Tibial artery (tissue), 4 donors: Measurements from ENCODE around the gene UPP2.

Experiments used
- DNase-seq, 2 donors: peaks; one replicate each; pipeline ENCODE4 v3.0.0-alpha.2; 2019
- H3K27ac ChIP-seq, 2 donors: fragments of 200-600 bp; sonication (generic) in 1 of 2; 1 replicate in 1 of 2; 2 replicates in 1 of 2; pipeline ENCODE4 v1.5.1; 2018 to 2019; ENCODE audit warnings: mild to moderate bottlenecking in 1 of 2
- H3K27me3 ChIP-seq, 2 donors: fragments of 200-600 bp; sonication (generic) in 1 of 2; one replicate each; pipeline versions ENCODE4 v1.5.1 to v1.6.0; 2016 to 2019
- H3K36me3 ChIP-seq, 3 donors: fragments of 200-600 bp; sonication (generic) in 2 of 3; one replicate each; pipeline ENCODE4 v1.5.1; 2016 to 2019; ENCODE audit warnings: mild to moderate bottlenecking in 2 of 3
- H3K4me1 ChIP-seq, 4 donors: fragments of 200-600 bp; sonication (generic) in 2 of 4; 1 replicate in 3 of 4; 2 replicates in 1 of 4; pipeline ENCODE4 v1.5.1; 2016 to 2019
- H3K4me3 ChIP-seq, 2 donors: fragments of 200-600 bp; sonication (generic) in 1 of 2; 1 replicate in 1 of 2; 2 replicates in 1 of 2; pipeline ENCODE4 v1.5.1; 2018 to 2019; ENCODE audit warnings: mild to moderate bottlenecking in 2 of 2
- H3K9me3 ChIP-seq, 3 donors: fragments of 200-600 bp; sonication (generic) in 1 of 3; one replicate each; pipeline ENCODE4 v1.5.1; 2016 to 2019
- CTCF ChIP-seq, 2 experiments: fragments of 200-600 bp in 1 of 2; fragments of 450-650 bp in 1 of 2; IDR thresholded peaks; one replicate each; pipeline ENCODE4 v1.5.1; 2017 to 2019; ENCODE audit warnings: antibody characterized with exemption in 2 of 2, mild to moderate bottlenecking in 1 of 2, moderate library complexity in 1 of 2
- intact Hi-C: fragments of 100-400 bp; cut with DNase I; formaldehyde crosslinking; loops from one replicate; pipeline ENCODE4 v1.15.0; 2023; ENCODE audit warnings: low total_unique reads

UPP2 gene

GRCh38 chr2:158134655-158135054 is 33.0 kb downstream of the UPP2 start:
- DNase-seq = no peak
- H3K9me3 ChIP-seq = no peaks in the 10 kb centered on the region
- H3K4me1 ChIP-seq = no peaks in the 10 kb centered on the region
- no peak overlapping the region for H3K27ac ChIP-seq
- intact Hi-C loops = no loop called here
- H3K27me3 ChIP-seq = no peaks in the 10 kb centered on the region
- H3K4me3 ChIP-seq = no peak overlapping the region
- no peak for TF ChIP-seq CTCF (IDR thresholded peaks at IDR 0.05)
- no peaks in the 10 kb centered on the region for H3K36me3 ChIP-seq

GRCh38 chr2:158135096-158135495 is 33.4 kb downstream of the UPP2 start:
- intact Hi-C loops = no loop called here

GRCh38 chr2:158138255-158138654 is 36.6 kb downstream of the UPP2 start:
- no peak for DNase-seq
- H3K9me3 ChIP-seq = no peaks in the 10 kb centered on the region
- no peaks in the 10 kb centered on the region for H3K36me3 ChIP-seq
- H3K4me1 ChIP-seq = no peaks in the 10 kb centered on the region
- H3K27ac ChIP-seq = no peak overlapping the region
- no peak for TF ChIP-seq CTCF (IDR thresholded peaks at IDR 0.05)
- H3K27me3 ChIP-seq = no peaks in the 10 kb centered on the region
- intact Hi-C loops = no loop called here
- H3K4me3 ChIP-seq = no peak overlapping the region

More at GRCh38 chr2:158135096-158135495, 33.4 kb downstream of the UPP2 start:
- TF ChIP-seq CTCF (IDR thresholded peaks at IDR 0.05) = no peak
- no peaks in the 10 kb centered on the region for H3K36me3 ChIP-seq
- no peaks in the 10 kb centered on the region for H3K9me3 ChIP-seq
- DNase-seq = no peak
- H3K27me3 ChIP-seq = no peaks in the 10 kb centered on the region
- no peaks in the 10 kb centered on the region for H3K4me1 ChIP-seq
- no peak overlapping the region for H3K27ac ChIP-seq
- no peak overlapping the region for H3K4me3 ChIP-seq

GRCh38 chr2:158140201-158140600 is 38.5 kb downstream of the UPP2 start:
- Histone ChIP-seq H3K4me1 (no peaks in the 10 kb centered on the region), H3K4me3 (no peak overlapping the region), H3K27ac (no peak overlapping the region), H3K27me3 (no peaks in the 10 kb centered on the region), H3K9me3 (no peaks in the 10 kb centered on the region), H3K36me3 (no peaks in the 10 kb centered on the region)
- TF ChIP-seq CTCF (IDR thresholded peaks at IDR 0.05) = no peak
- DNase-seq = no peak
- intact Hi-C loops = no loop called here

GRCh38 chr2:158142165-158142564 is 40.5 kb downstream of the UPP2 start:
- no peaks in the 10 kb centered on the region for H3K9me3 ChIP-seq
- intact Hi-C loops = no loop called here

More at GRCh38 chr2:158142165-158142564, 40.5 kb downstream of the UPP2 start:
- Histone ChIP-seq H3K36me3 (no peaks in the 10 kb centered on the region), H3K27ac (no peak overlapping the region), H3K4me1 (no peaks in the 10 kb centered on the region), H3K4me3 (no peak overlapping the region), H3K27me3 (no peaks in the 10 kb centered on the region)
- no peak for DNase-seq
- no peak for TF ChIP-seq CTCF (IDR thresholded peaks at IDR 0.05)
